Karpas-422 (cell line): Measurements from ENCODE around the gene RMRP. TPM values are rescaled to one million over a fixed set of nuclear protein-coding genes. Genes with fewer than 3 reads are reported as not detected.
"Not testable (repeated sequence)": the region's sequence is repeated elsewhere in the genome, so short reads cannot be mapped to it uniquely, and the experiment has no call there.

Source experiments
- DNase-seq: peaks from one replicate; pipeline ENCODE4 v3.0.0-alpha.2; 2015
- H2AFZ ChIP-seq: fragments of 200-600 bp; sonication (generic); 2 replicates; pipeline ENCODE4 v1.6.1; 2014; ENCODE audit warnings: antibody characterized with exemption, low read length, mixed read lengths
- H3K27ac ChIP-seq: fragments of 200-600 bp; sonication (generic); 2 replicates; pipeline ENCODE4 v1.5.1; 2014; ENCODE audit warnings: mild to moderate bottlenecking, low read length, moderate library complexity
- H3K27me3 ChIP-seq: fragments of 200-600 bp; sonication (generic); 2 replicates; pipeline ENCODE4 v1.6.1; 2014; ENCODE audit warnings: low read length, mixed read lengths
- H3K36me3 ChIP-seq: fragments of 200-600 bp; sonication (generic); 2 replicates; pipeline ENCODE4 v1.6.1; 2014; ENCODE audit warnings: low read length, mixed read lengths; ENCODE audit not compliant: insufficient read depth
- H3K4me1 ChIP-seq: fragments of 200-600 bp; sonication (generic); 2 replicates; pipeline ENCODE4 v1.6.1; 2014; ENCODE audit warnings: mild to moderate bottlenecking, low read length, mixed read lengths
- H3K4me2 ChIP-seq: fragments of 200-600 bp; sonication (generic); 2 replicates; pipeline ENCODE4 v1.6.1; 2014; ENCODE audit warnings: low read length, low read depth, mild to moderate bottlenecking; ENCODE audit not compliant: poor library complexity, severe bottlenecking
- H3K4me3 ChIP-seq: fragments of 200-600 bp; sonication (generic); 2 replicates; pipeline ENCODE4 v1.5.1; 2014; ENCODE audit warnings: mild to moderate bottlenecking, antibody characterized with exemption, low read length, mixed read lengths
- H3K79me2 ChIP-seq: fragments of 200-600 bp; sonication (generic); 2 replicates; pipeline ENCODE4 v1.6.1; 2014; ENCODE audit warnings: mild to moderate bottlenecking, low read length, mixed read lengths
- H3K9ac ChIP-seq: fragments of 200-600 bp; sonication (generic); 2 replicates; pipeline ENCODE4 v1.6.0; 2014; ENCODE audit warnings: low read length
- H3K9me2 ChIP-seq: fragments of 200-600 bp; sonication (generic), shearing (Covaris generic); replicated peaks from 2 replicates; pipeline ENCODE4 v1.6.0; 2014; ENCODE audit warnings: mild to moderate bottlenecking, low read length, moderate library complexity; ENCODE audit not compliant: insufficient read depth
- H3K9me3 ChIP-seq: fragments of 300-700, 200-600 bp; sonication (generic); 2 replicates; pipeline ENCODE4 v1.6.1; 2014; ENCODE audit warnings: low read length, mixed read lengths
- H4K20me1 ChIP-seq: fragments of 200-600 bp; sonication (generic); 2 replicates; pipeline ENCODE4 v1.6.1; 2014; ENCODE audit warnings: mild to moderate bottlenecking, antibody characterized with exemption, low read length, low read depth; ENCODE audit not compliant: insufficient read depth
- small RNA-seq: library from RNA; depleted of rRNA; stranded (forward); fragments of <200 nt; gene quantifications from one replicate; pipeline ENCODE3, GENCODE V24; 2014
- total RNA-seq: library from RNA; depleted of rRNA; stranded (reverse); fragments of >200 nt; shearing (Covaris generic); gene quantifications from 2 replicates; pipeline ENCODE4 v1.2.3, GENCODE V29; 2014; ENCODE audit warnings: low replicate concordance; rRNA removed

Gene RMRP
- total RNA-seq, 1 experiment from 2014 or later, result 56,129 TPM

- Histone ChIP-seq H3K79me2 (no peaks in the 10 kb centered on the region), H3K4me3 (no peak overlapping the region), H3K36me3 (no peaks in the 10 kb centered on the region), H3K27me3 (no peaks in the 10 kb centered on the region; the same call in 1 of the 2 replicates), H2AFZ (no peak overlapping the region), H3K9ac (no peak overlapping the region), H3K4me2 (no peak overlapping the region), H3K9me3 (no peaks in the 10 kb centered on the region), H4K20me1 (no peaks in the 10 kb centered on the region), H3K27ac (no peak overlapping the region), H3K9me2 (no peaks in the 10 kb centered on the region), H3K4me1 (peaks cover 11% of the 10 kb centered on the region)
- no peak for DNase-seq
Measured at GRCh38 chr9:35612843-35613242, 45.0 kb downstream of the RMRP start.

GRCh38 chr9:35612066-35612465 lies 45.8 kb downstream of the RMRP start:
- not testable (repeated sequence) for H3K9ac ChIP-seq, H3K9me3 ChIP-seq, H3K27ac ChIP-seq, H3K27me3 ChIP-seq, H2AFZ ChIP-seq, H3K4me1 ChIP-seq, DNase-seq, H4K20me1 ChIP-seq, H3K36me3 ChIP-seq, H3K9me2 ChIP-seq, H3K4me2 ChIP-seq, H3K79me2 ChIP-seq, H3K4me3 ChIP-seq

GRCh38 chr9:35611230-35611797 lies 46.5 kb downstream of the RMRP start:
- H3K27me3 ChIP-seq, result no peaks in the 10 kb centered on the region
- H3K4me1 ChIP-seq, result peaks cover 8% of the 10 kb centered on the region
- H3K36me3 ChIP-seq, result no peaks in the 10 kb centered on the region
- H4K20me1 ChIP-seq, result no peaks in the 10 kb centered on the region
- H3K4me3 ChIP-seq, result no peak overlapping the region
- H3K9ac ChIP-seq, result no peak overlapping the region
- H2AFZ ChIP-seq, result no peak overlapping the region
- peak; percentile 85 for DNase-seq
- H3K79me2 ChIP-seq, result peaks cover 8% of the 10 kb centered on the region
- no peak overlapping the region for H3K4me2 ChIP-seq
- no peak overlapping the region for H3K27ac ChIP-seq
- no peaks in the 10 kb centered on the region for H3K9me2 ChIP-seq
- no peaks in the 10 kb centered on the region for H3K9me3 ChIP-seq

DNA sequence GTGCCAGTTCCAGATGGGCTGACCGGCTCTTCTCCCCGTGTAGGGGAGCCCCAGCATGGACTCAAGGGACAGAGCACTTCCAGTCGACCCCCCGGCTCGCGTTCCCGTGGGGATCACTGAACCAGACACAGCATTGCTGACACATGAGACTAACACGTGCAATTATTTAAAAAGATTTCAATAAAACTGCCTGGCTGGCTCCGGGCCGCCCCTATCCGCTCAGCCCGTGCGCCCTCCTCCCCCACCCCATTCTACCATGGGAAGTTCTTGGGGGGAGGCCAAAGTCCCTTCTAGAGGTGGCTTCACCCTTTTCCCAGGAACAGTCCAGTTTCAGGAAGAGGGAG lies 48.0 kb downstream of the RMRP start:
- H3K27ac ChIP-seq, result no peak overlapping the region
- no peak overlapping the region for H3K4me2 ChIP-seq
- no peaks in the 10 kb centered on the region for H3K27me3 ChIP-seq
- H3K9me3 ChIP-seq, result no peaks in the 10 kb centered on the region
- peaks cover 15% of the 10 kb centered on the region for H3K79me2 ChIP-seq
- H3K9me2 ChIP-seq, result no peaks in the 10 kb centered on the region
- H4K20me1 ChIP-seq, result no peaks in the 10 kb centered on the region
- H2AFZ ChIP-seq, result no peak overlapping the region
- DNase-seq, result no peak
- H3K4me3 ChIP-seq, result no peak overlapping the region
- H3K4me1 ChIP-seq, result peaks cover 13% of the 10 kb centered on the region
- H3K9ac ChIP-seq, result no peak overlapping the region
- H3K36me3 ChIP-seq, result no peaks in the 10 kb centered on the region

GRCh38 chr9:35609001-35609819 lies 48.6 kb downstream of the RMRP start:
- Histone ChIP-seq H3K27ac (no peak overlapping the region), H3K4me2 (no peak overlapping the region), H3K4me3 (no peak overlapping the region), H3K9me2 (no peaks in the 10 kb centered on the region), H3K27me3 (no peaks in the 10 kb centered on the region), H3K4me1 (peaks cover 19% of the 10 kb centered on the region), H3K79me2 (peaks cover 15% of the 10 kb centered on the region), H3K9me3 (no peaks in the 10 kb centered on the region), H2AFZ (no peak overlapping the region), H3K36me3 (no peaks in the 10 kb centered on the region), H4K20me1 (no peaks in the 10 kb centered on the region), H3K9ac (no peak overlapping the region)
- no peak for DNase-seq

GRCh38 chr9:35608221-35608620 lies 49.6 kb downstream of the RMRP start:
- H3K9me2 ChIP-seq, result no peaks in the 10 kb centered on the region

More at GRCh38 chr9:35608221-35608620, 49.6 kb downstream of the RMRP start:
- Histone ChIP-seq H2AFZ (no peak overlapping the region), H3K27me3 (no peaks in the 10 kb centered on the region), H3K4me2 (no peak overlapping the region), H3K27ac (no peak overlapping the region), H3K4me1 (peaks cover 25% of the 10 kb centered on the region), H4K20me1 (no peaks in the 10 kb centered on the region), H3K9ac (no peak overlapping the region), H3K9me3 (no peaks in the 10 kb centered on the region), H3K79me2 (peaks cover 15% of the 10 kb centered on the region), H3K4me3 (no peak overlapping the region), H3K36me3 (no peaks in the 10 kb centered on the region)
- DNase-seq, result no peak

Small RNAs within 50 kb of the gene (small RNA-seq; reads per million reads assigned to genes)
- not detected for gene MIR4667
- gene RMRP, result not detected
- gene RN7SL22P, result not detected

Other genes with a start within 250 kb of the RMRP start
- not detected in 2 replicates for gene RUSC2, start 167.9 kb downstream of the RMRP start, total RNA-seq
- 20.2 and 30.6 TPM in 2 replicates for gene TESK1, start 52.8 kb downstream of the RMRP start, total RNA-seq
- gene CD72, start 39.6 kb downstream of the RMRP start, total RNA-seq, result 5.6 and 7.8 TPM in 2 replicates
- gene SIT1, start 7.1 kb downstream of the RMRP start, total RNA-seq, result 97.6 and 117 TPM in 2 replicates
- 13.2 and 24.0 TPM in 2 replicates for gene CCDC107, start 273 bp upstream of the RMRP start, total RNA-seq
- gene ARHGEF39, start 7.2 kb upstream of the RMRP start, total RNA-seq, result 15.3 and 16.0 TPM in 2 replicates
- 26.8 and 35.2 TPM in 2 replicates for gene CA9, start 15.9 kb upstream of the RMRP start, total RNA-seq
- gene TPM2, start 31.9 kb upstream of the RMRP start, total RNA-seq, result 0.19 TPM in 1 of 2 replicates, not detected in the other
- 54.2 and 94.0 TPM in 2 replicates for gene TLN1, start 74.2 kb upstream of the RMRP start, total RNA-seq
- 10.8 and 17.1 TPM in 2 replicates for gene CREB3, start 74.6 kb upstream of the RMRP start, total RNA-seq
- gene GBA2, start 91.2 kb upstream of the RMRP start, total RNA-seq, result 54.9 and 74.2 TPM in 2 replicates
- 13.4 and 13.8 TPM in 2 replicates for gene RGP1, start 91.3 kb upstream of the RMRP start, total RNA-seq
- gene MSMP, start 96.3 kb upstream of the RMRP start, total RNA-seq, result 1.1 and 4.2 TPM in 2 replicates
- gene NPR2, start 133.6 kb upstream of the RMRP start, total RNA-seq, result 8.5 and 18.0 TPM in 2 replicates
- 0.07 and 0.90 TPM in 2 replicates for gene SPAG8, start 154.2 kb upstream of the RMRP start, total RNA-seq
- gene HINT2, start 157.0 kb upstream of the RMRP start, total RNA-seq, result 84.0 and 146 TPM in 2 replicates
- not detected in 2 replicates for gene FAM221B, start 170.7 kb upstream of the RMRP start, total RNA-seq
- 2.9 and 3.0 TPM in 2 replicates for gene TMEM8B, start 171.2 kb upstream of the RMRP start, total RNA-seq
- not detected in 2 replicates for gene OR13J1, start 212.4 kb upstream of the RMRP start, total RNA-seq
- not detected in 2 replicates for gene HRCT1, start 248.2 kb upstream of the RMRP start, total RNA-seq